ENCODE measurements around the gene CGNL1.

DNA sequence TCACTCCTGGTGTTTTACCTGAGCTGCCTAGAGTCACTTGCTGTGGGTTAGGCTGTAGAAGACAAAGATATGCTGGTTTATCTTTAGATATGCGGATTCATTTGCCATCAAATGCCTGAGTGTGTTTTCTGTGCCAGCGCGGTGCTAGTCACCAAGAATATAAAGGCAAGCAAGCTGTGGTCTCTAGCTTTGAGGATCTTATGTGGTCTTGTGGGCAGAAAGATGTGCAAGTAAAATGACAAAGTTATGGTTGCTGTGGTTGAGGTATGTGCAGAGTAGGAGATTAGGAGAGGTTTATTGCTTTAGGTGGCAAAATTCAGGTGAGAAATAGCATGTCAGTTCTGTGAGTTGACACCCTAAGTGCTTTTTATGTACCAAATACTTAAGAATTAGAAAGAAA lies 94.2 kb downstream of the CGNL1 start:
- TF ChIP-seq, protein P1, sequence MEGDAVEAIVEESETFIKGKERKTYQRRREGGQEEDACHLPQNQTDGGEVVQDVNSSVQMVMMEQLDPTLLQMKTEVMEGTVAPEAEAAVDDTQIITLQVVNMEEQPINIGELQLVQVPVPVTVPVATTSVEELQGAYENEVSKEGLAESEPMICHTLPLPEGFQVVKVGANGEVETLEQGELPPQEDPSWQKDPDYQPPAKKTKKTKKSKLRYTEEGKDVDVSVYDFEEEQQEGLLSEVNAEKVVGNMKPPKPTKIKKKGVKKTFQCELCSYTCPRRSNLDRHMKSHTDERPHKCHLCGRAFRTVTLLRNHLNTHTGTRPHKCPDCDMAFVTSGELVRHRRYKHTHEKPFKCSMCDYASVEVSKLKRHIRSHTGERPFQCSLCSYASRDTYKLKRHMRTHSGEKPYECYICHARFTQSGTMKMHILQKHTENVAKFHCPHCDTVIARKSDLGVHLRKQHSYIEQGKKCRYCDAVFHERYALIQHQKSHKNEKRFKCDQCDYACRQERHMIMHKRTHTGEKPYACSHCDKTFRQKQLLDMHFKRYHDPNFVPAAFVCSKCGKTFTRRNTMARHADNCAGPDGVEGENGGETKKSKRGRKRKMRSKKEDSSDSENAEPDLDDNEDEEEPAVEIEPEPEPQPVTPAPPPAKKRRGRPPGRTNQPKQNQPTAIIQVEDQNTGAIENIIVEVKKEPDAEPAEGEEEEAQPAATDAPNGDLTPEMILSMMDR (IDR thresholded peaks at IDR 0.05; ENCODE audit: insufficient read depth, low read length, poor library complexity, severe bottlenecking), result no peak
- no peak for TF ChIP-seq EZH2phosphoT487 (conservative IDR thresholded peaks at IDR 0.05; ENCODE audit: low read length)

All from SU-DHL-6 (cell line).